ENCODE results near the gene SPATA13.
"Not testable (repeated sequence)": the region's sequence is repeated elsewhere in the genome, so short reads cannot be mapped to it uniquely, and the experiment has no call there.

The SPATA13 gene

DNA sequence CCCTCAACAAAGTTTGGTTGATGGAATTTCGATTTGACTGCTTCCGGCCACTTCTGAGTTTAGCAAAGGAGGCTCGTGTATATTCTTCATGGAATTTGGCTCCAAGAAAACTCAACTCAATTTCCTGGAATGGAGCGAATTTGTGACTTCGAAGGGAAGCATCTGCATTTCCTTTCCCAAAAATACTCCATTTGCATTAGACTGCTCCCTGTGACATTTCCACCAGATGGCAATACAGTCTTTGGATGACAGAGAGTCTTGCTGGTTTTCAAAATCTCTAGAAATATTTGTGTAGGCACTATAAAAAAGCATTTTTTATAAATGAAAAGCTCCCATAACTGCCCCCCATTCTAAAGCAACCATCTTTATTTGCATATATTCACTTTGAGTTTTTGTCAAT, 152.9 kb downstream of the SPATA13 start:
- DNase-seq (ENCODE audit: low read depth) = no peak

DNA sequence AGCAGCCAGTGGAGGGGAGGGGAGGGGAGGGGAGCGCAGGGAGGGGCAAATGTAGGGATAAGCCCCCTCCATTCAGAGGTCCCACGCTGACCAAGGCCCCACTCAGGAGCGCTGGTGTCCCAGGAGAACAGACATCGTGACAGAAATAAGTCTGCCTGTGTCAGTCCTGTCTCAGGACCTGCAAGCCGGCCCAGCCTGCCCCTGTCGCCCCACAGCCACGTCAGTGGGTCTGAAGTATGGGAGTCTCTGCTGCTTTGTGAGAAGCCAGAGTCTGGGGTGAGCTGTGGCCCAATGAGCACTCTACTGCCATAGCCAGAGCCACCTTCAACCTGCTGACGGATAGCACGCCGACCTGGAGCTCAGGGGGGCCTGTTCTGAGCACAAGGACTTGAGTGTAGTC, 157.3 kb downstream of the SPATA13 start:
- DNase-seq (ENCODE audit: low read depth) = not testable (repeated sequence)

- not testable (repeated sequence) for DNase-seq (ENCODE audit: low read depth)
Measured at GRCh38 chr13:24318878-24319277, 158.4 kb downstream of the SPATA13 start.

- DNase-seq (ENCODE audit: low read depth) = not testable (repeated sequence)
Measured at GRCh38 chr13:24319641-24320040, 159.1 kb downstream of the SPATA13 start.

DNA sequence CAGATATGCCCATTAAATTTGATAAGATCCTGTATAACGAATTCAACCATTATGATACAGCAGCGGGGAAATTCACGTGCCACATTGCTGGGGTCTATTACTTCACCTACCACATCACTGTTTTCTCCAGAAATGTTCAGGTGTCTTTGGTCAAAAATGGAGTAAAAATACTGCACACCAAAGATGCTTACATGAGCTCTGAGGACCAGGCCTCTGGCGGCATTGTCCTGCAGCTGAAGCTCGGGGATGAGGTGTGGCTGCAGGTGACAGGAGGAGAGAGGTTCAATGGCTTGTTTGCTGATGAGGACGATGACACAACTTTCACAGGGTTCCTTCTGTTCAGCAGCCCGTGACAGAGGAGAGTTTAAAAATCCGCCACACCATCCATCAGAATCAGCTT, 160.9 kb downstream of the SPATA13 start:
- not testable (repeated sequence) for DNase-seq (ENCODE audit: low read depth)

DNA sequence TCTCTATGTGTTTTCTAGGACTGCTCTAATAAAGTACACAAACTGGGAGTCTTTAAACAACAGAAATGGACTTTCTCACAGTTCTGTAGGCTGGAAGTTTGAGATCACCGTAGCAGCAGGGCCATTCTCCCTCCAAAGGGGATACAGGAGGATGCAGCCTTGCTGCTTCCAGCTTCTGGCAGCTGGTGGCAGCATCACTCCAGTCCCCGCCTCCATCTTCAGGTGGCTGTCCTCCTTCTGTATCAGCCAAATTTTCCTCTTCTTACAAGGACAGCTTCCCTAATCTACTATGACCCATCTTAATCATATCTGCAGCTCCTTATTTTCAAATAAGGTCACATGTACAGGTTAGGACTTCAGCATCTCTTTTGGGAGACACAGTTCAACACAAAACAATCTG, 161.9 kb downstream of the SPATA13 start:
- DNase-seq (ENCODE audit: low read depth) = not testable (repeated sequence)

DNA sequence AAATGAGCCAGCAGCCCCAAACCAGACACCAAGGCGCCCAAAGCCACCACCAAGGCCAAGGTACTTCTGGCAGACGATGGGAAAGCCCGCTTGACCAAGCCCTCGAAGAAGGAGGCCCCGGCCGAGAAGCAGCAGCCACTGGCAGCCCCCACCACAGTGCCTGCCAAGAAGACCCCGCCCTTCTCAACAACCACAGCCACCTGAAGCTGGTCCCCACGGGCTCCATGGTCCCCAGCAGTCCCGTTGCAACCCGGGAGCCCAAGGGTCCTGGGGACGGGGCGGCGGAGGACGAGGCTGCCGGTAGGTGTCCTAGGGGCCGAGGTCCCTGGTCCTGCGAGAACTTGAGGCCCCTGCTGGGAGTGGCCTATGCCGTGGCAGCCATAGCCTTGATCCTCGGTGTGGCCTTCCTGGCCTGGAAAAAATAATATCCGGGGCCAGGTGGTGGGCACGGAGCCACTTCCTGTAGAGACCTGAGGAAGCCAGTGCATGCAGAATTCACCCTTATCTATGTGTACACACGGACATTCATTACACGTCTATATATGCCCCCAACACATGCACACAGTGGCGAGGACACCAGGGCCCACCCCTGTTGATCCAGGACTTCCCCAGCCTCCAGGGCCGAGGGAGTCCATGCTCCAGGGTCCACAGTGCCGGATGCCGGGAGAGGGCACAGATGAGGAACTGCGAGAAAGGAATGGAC, 162.7 kb downstream of the SPATA13 start:
- no peak for DNase-seq (ENCODE audit: low read depth)

GRCh38 chr13:24323739-24324075, 163.2 kb downstream of the SPATA13 start:
- no peak for DNase-seq (ENCODE audit: low read depth)

- not testable (repeated sequence) for DNase-seq (ENCODE audit: low read depth)
Measured at GRCh38 chr13:24327598-24327997, 167.1 kb downstream of the SPATA13 start.

DNA sequence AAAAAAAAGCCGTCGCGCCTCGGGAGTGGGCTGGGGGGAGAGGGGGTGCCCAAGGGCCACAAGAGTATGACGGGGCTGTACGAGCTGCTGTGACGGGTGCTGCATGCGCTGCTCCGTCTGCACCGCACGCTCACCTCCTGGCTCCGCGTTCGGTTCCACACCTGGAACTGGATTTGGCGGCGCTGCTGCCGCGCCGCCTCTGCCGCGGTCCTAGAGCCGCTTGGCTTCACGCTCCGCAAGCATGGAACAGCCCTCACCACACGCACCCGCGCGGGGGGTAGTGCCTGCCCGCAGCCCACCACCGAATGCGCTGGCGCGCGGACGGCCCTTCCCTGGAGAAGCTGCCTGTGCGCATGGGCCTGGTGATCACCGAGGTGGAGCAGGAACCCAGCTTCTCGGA, 167.6 kb downstream of the SPATA13 start:
- DNase-seq (ENCODE audit: low read depth) = no peak

DNA sequence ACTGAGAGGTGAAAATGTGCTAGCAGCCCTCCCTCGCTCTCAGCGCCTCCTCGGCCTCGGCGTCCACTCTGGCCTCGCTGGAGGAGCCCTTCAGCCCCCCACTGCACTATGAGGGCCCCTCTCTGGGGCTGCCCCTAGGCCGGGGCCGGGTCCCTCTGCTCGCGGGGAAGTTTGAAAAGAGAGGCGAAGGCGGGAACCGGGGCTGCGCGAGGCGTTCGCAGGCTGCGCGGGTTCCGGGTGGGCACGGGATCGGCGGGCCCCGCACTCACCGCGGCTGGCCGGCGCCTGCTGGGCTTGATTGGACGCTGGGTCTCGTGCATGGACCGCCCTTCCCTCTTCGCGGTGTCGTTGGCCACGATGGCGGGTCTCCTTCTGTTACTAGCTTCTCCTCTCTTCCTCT, 178.2 kb downstream of the SPATA13 start:
- no peak for DNase-seq (ENCODE audit: low read depth)

DNA sequence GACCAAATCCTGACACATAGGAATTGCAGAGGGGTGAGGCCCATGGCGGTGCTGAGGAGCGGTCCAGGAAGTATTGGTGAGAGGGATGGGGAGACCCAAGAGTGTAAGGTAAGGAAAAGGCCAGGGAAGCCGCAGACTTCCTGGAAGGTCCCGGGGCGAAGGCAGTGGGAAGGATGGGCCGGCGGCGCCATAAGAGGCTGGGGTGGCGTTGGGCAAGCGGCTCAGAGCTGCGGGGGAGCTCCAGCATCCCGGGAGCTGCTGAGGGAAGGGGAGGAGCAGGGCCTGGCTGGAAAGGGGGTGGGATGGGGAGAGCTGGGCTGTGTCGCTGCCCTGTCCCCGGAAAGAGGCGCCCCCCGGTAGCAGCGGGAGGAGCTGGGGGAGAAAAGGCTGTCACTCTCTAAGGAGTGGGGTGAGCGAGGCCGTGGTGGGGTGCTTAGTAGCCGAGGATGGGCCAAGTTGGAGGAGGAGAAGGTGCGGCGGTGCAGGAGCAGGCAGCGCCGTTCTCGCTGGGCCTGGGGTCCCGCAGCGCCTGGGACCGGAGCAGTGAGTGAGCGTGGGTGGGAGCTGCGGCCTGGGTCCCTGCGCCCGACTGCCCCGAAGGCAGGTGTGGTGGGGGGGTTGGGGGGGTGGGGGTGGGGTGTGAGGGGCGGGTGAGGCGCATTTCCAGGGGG, 179.6 kb downstream of the SPATA13 start:
- no peak for DNase-seq (ENCODE audit: low read depth)

DNA sequence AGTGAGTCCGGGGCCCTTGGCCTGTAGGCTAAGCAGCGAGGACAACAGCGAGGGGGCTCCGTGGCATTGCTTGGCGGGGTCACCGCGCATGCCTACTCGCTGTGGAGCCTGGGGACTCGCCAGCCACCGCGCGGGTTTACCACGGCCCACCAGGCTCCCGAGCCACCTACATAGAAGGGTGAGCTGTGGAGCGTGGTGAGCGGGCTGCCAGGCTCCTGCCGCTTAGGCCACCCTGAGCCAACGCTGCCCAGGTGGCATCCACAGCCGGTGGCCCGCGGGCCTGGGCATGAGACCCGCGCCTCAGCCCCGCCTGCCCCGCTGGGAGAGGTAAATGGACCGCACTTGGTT, 180.1 kb downstream of the SPATA13 start:
- no peak for DNase-seq (ENCODE audit: low read depth)

GRCh38 chr13:24341439-24341838, 180.9 kb downstream of the SPATA13 start:
- no peak for DNase-seq (ENCODE audit: low read depth)

DNA sequence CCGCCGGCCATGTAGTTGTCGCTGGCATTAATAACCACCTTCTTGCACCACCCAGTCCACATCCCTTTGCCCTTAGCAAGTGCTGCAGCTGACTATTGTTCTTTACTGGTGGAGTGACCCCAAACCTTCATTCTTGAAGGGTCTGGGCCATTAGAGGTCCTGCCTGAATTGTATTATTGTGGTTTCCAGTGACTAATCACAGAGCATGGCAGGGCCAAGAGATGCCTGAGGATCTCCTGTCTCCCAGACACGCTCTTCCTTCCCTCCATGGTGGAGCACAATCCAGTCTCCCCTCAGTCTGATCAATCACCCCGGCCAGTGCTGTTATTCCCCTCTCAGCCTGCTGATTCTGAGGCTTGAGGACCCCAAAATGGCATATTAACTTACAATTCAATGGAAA, 187.9 kb downstream of the SPATA13 start:
- DNase-seq (ENCODE audit: low read depth) = no peak

GRCh38 chr13:24348797-24349515, 188.4 kb downstream of the SPATA13 start:
- no peak for DNase-seq (ENCODE audit: low read depth)

DNA sequence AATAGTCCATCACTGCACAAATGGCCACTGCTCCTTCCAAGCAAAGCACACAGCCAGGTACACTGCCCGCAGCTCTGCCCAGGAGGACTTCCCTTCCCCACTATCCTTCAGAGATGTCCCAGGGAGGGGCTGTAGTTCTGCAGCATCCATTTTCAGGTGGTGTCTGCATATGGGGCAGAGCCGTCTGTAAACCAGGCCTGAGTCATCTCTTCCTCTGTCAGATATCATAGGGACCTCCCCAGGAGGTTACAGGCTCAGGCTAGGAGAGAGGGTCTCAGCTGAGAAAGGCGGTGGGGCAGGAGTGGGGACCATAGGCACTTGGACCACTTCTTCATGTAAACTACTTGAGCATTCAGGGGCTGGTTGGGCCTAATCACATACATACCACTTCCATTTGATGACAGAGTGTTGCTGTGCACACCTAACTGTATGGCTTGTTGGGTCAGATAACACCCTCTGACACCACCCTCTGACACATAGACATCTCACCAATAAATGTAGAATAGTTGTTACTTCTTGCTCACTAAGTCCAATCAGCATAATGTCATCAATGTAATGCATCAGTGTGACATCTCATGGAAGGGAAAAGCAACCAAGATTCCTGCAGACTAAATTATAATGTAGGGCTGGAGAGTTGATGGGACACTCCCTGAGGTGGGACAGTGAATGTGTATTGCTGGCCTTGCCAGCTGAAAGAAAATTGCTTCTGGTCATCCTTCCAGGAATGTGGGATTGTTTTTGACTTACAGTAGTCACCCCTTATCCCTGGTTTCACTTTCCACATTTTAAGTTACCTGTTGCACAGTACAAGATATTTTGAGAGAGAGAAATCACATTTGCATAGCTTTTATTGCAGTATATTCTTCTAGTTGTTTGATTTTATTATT, 189.5 kb downstream of the SPATA13 start:
- DNase-seq (ENCODE audit: low read depth) = not testable (repeated sequence)

DNA sequence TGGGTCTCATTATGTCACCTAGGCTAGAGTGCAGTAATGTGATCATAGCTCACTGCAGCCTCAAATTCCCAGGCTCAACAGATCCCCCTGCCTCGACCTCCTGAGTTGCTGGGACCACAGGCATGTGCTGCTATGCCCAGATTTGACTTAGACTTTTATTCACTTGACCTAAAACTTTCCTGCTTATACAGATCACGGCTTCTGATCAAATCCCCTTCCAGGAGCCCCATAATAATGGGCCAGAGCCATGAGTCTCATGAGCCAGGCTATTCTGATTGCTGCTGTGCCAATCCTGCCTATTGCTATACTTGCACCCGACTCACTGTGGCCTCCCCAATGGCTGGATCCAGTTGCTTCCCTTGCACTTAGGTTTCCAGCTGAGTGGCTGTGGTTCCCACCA, 190.9 kb downstream of the SPATA13 start:
- no peak for DNase-seq (ENCODE audit: low read depth)

GRCh38 chr13:24353736-24354135, 193.2 kb downstream of the SPATA13 start:
- DNase-seq (ENCODE audit: low read depth) = no peak

- DNase-seq (ENCODE audit: low read depth) = no peak
Measured at GRCh38 chr13:24355103-24355502, 194.6 kb downstream of the SPATA13 start.

DNA sequence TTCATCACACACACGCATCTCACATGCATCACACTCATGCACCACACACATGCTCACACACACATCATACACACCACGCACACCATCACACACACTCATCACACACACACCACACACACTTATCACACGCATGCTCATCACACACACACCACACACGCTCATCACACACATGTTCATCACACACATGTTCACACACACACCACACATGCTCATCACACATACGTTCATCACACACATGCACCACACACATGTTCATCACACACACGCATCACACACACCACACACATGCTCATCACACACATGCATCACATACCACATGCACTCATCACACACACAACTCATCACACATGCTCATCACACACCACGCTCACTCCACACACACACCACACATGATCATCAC, 195.8 kb downstream of the SPATA13 start:
- DNase-seq (ENCODE audit: low read depth) = no peak
